Measurements from ENCODE around the gene MCM9.

Gene MCM9

GRCh38 chr6:118860363-118860762, 74.6 kb downstream of the MCM9 start:
- DNase-seq: no peak

- DNase-seq: no peak
These were observed 75.4 kb downstream of the MCM9 start for GRCh38 chr6:118859517-118860064.

- no peak for DNase-seq
These were observed 78.7 kb downstream of the MCM9 start for GRCh38 chr6:118856301-118856700.

- DNase-seq: no peak
These were observed 81.6 kb downstream of the MCM9 start for GRCh38 chr6:118853408-118853807.

GRCh38 chr6:118844915-118845314, 90.0 kb downstream of the MCM9 start:
- DNase-seq: no peak

GRCh38 chr6:118843685-118844390, 91.1 kb downstream of the MCM9 start:
- no peak for DNase-seq

GRCh38 chr6:118830691-118831090, 104.3 kb downstream of the MCM9 start:
- DNase-seq: no peak

GRCh38 chr6:118829817-118830478, 105.0 kb downstream of the MCM9 start:
- no peak for DNase-seq

GRCh38 chr6:118826096-118826495, 108.9 kb downstream of the MCM9 start:
- DNase-seq: no peak

GRCh38 chr6:118825661-118826060, 109.3 kb downstream of the MCM9 start:
- DNase-seq: no peak

GRCh38 chr6:118815495-118815894, 119.5 kb downstream of the MCM9 start:
- no peak for DNase-seq

GRCh38 chr6:118813775-118814174, 121.2 kb downstream of the MCM9 start:
- DNase-seq: no peak

GRCh38 chr6:118812970-118813369, 122.0 kb downstream of the MCM9 start:
- no peak for DNase-seq

- DNase-seq: peak; percentile 69
These were observed 124.4 kb downstream of the MCM9 start for GRCh38 chr6:118810420-118811027.

GRCh38 chr6:118808793-118809638, 125.9 kb downstream of the MCM9 start:
- DNase-seq: peak; percentile 16

- no peak for DNase-seq
These were observed 130.9 kb downstream of the MCM9 start for GRCh38 chr6:118804091-118804490.

- no peak for DNase-seq
These were observed 133.7 kb downstream of the MCM9 start for GRCh38 chr6:118801257-118801656.

- peak; percentile 83 for DNase-seq
These were observed 134.4 kb downstream of the MCM9 start for GRCh38 chr6:118800394-118801071.

- DNase-seq: no peak
These were observed 135.1 kb downstream of the MCM9 start for GRCh38 chr6:118799826-118800225.

- peak; percentile 76 for DNase-seq
These were observed 138.4 kb downstream of the MCM9 start for GRCh38 chr6:118796548-118796947.

GRCh38 chr6:118791499-118791898, 143.5 kb downstream of the MCM9 start:
- DNase-seq: no peak

GRCh38 chr6:118789954-118790353, 145.0 kb downstream of the MCM9 start:
- no peak for DNase-seq
